GM19035 (cell line): ENCODE measurements around the gene MLLT1.

Experiments used
- ATAC-seq: cut with Tn5 transposase; IDR thresholded peaks from one replicate; pipeline ENCODE4 v1.9.1; 2021; ENCODE audit not compliant: unreplicated experiment

MLLT1 gene

DNA sequence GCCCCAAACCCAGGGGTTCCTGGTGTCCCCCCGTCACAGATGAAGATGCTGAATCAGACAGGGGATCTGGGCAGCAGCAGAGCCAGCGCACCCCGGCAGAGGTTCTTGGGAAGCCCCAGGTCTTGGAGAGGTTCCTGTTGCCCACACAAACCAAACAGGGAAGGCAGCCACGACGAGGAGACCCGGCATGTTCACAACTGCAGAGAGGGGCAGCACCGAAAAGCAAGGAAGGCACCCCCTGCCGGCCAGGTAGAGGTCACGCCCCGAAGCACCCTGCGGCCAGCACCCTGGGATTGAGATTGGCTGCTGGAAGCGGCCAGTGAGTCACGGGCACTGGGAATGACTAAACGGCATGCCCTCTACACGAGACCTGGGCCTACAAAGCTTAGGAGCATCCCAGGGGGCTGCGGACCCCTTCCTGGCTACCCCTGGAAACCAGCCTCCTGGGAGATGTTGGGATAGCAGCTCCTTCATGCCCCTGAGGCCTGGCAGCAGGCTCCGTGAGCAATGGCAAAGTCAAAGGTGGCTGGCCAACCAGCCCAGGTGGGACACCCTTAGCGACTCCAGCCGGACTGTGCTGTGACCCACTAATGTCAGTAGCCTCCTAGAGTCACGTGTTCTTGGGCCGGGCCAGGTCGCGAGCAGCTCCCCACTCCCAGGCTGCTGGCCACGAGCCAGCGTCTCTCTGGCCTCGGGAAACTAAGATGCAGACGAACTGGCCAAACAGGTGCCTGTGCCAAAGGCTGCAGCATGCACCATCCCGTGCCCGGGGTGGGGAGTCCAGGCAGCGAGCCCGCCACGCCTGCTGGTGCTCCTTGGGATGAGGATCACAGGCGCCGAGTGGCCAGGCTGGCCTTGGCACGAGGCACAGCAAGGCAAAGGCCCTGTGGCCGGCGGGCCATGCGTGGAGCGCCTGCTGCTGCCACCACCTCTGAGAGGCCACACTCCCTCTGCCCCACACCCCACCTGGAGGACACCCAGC is 43.2 kb downstream of the MLLT1 start:
- no peak for ATAC-seq

DNA sequence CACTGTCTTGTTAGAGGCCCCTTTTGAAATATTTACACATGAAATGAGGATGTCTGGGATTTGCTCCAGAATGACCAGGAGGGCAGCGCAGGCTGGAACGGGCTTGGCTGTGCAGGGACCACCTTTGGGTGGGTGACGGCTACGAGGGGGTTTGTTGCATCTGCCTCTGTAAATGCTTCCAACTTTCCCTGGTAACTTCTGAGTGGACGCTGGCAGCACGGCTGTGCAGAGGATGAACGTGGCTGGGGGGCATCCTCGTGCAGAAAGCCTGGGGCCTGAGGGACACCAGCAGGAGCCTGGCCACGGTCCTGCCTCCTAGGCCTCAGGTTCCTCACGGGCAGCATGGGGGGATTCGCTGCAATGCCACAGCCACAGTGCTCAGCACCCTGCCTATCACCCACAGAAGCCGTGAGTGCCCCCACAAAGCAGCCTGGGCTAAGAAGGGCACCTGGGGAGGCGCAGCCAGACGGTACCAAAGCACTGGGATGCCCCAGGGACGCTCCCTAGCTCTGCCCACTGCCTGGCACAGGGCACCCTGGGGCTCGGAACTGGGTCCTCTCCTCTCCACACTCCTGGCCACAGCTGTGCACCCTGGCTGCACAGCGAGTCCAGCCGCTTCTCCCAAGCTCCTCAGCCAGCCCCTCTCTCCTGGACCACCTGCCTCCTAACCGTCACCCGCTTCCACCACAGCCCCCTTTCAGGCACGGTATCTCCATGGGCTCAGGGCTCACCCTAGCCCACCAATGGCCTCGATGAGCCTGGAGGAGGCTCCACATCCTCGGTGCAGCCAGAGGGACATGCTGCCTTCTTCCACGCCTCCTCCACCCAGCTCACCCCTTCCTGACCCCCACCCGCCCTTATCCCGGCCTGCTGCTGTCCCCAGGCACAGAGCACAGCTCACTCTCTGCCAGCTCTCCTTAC is 44.5 kb downstream of the MLLT1 start:
- ATAC-seq, result no peak

- no peak for ATAC-seq
These were observed 45.2 kb downstream of the MLLT1 start for GRCh38 chr19:6234527-6234926.

DNA sequence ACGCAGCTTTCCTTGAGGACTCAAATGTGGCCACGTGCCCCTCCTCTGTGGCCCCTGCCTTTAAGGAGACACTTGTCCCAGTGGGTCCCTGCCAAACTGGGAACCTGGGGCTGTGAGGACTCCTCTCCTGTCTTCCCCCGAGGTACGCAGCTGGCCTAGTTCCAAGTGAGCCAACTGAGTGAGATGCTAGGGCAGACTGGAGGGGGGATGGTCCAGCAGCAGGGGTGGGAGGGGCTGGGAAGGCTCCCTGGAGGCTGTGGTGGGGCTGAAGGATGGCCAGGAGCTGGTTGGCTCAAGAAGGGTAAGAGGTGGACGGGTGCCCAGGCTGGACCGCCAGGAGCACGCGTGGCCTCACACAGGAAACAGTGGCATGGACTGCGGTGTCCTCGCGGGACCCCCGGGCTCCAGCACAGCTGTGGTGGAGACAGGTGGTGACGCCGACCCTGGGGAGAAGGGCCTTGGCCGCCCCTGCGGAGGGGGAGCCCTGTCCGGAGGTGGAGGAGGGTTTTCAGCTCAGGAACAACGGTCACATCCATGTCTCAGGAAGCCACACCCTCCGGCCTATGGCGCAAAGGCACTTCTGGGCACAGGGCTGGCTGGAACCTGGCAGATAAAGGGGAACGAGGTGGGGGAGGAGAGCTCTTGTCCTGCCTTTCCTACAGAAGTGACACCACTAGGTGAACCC is 45.8 kb downstream of the MLLT1 start:
- ATAC-seq, result no peak

GRCh38 chr19:6233056-6233826 is 46.5 kb downstream of the MLLT1 start:
- ATAC-seq, result no peak

DNA sequence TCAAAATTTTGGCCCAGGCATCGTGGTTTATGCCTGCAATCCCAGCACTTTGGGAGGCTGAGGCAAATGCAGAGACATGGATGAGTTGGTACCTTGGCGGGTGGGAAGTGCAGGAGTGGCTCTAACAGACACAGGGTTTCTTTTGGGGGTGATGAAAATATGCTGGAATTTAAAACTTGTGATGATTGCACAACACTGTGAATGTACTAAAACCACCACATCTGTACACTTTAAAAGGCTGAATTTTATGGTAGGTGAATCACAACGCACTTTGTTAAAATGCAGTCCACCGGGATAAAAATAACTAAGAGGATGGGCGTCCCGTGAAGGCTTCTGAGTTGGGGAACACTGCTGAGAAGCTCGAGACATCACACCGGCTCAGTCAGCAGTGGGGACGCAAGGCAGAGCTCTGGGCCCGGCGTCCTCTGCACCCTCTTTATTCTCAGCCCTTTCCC is 47.1 kb downstream of the MLLT1 start:
- ATAC-seq, result no peak

DNA sequence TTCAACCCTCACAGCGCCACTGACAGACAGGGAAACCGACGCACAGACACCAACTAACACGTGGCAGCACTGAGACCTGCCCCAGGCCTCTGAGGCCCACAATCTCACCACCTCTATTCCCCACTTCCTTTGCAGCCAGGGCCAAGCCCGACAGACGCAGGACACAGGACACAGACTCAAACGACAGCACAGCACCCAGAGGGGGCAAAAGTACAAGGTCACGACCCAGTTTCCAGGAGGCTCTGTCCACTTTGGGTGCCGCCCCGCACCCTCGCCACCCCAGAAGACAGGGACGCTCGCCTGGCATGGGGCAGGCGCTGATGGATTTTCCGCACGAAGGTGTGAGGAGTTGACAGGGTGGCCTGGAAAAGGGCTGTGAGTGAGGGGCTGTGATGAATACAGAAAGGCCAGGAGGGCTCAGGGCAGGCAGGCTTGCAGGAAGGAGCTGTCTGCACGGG is 48.8 kb downstream of the MLLT1 start:
- no peak for ATAC-seq

- ATAC-seq, result no peak
These were observed 49.6 kb downstream of the MLLT1 start for GRCh38 chr19:6229951-6230712.

DNA sequence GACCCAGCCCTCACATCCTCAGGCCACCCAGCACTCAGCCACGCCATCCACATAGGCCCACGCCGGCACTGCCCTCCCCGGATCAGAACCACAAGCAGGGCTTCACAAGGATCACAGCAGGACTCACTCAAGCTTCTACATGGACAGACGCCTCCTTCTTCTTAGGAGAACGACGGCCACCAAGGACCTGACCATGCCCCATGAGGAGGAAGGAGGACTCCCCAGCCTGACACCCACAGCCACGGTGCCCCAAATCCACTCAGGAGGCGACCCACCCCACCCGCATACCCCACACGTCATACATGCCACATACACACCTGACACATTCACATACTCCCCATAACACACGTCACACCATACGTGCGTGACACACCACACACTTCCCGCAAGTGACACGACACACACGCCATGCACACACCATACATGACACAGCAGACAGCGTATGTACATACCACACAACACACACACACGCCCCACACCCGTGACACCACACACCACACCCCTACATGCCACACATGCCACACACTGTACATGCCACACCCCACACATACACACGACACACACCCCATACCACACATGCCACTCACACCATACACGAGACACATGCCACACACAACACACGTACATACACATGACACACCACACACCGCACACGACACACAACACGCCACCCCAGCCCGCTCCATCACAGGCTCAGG is 50.4 kb downstream of the MLLT1 start:
- ATAC-seq, result no peak

DNA sequence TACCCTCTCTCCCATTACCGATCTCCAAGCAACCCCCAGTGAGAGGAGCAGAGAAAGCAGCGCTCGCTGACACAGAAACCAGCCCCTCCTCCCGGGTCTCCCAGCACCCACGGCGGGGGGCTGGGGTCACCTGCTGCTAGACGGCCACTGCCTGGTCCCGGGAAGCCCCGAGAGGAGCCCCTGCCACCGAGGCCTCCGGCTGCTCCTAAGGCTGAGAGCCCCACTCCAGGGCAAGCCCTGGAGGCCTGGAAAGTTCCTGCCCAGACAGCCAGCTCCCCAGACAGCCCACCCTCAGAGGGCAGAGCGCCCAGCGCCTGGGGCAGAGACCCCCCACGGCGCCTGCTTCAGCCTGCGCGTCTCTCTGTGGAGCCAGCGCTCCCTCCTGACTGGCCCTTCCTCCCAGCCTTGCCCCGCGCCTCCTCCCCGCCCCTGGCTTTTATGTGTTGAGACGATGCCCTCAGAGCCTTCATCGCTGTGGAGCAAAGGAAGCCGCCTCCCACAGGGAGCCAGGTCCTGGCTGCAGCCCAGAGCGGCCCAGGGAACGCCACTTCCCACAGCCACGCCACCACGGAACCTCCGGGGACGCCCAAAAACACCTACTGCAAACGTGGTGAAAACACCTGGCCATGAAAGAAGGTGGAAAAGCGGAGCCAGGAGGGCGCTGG is 51.1 kb downstream of the MLLT1 start:
- no peak for ATAC-seq

- ATAC-seq, result no peak
These were observed 51.8 kb downstream of the MLLT1 start for GRCh38 chr19:6227936-6228325.

DNA sequence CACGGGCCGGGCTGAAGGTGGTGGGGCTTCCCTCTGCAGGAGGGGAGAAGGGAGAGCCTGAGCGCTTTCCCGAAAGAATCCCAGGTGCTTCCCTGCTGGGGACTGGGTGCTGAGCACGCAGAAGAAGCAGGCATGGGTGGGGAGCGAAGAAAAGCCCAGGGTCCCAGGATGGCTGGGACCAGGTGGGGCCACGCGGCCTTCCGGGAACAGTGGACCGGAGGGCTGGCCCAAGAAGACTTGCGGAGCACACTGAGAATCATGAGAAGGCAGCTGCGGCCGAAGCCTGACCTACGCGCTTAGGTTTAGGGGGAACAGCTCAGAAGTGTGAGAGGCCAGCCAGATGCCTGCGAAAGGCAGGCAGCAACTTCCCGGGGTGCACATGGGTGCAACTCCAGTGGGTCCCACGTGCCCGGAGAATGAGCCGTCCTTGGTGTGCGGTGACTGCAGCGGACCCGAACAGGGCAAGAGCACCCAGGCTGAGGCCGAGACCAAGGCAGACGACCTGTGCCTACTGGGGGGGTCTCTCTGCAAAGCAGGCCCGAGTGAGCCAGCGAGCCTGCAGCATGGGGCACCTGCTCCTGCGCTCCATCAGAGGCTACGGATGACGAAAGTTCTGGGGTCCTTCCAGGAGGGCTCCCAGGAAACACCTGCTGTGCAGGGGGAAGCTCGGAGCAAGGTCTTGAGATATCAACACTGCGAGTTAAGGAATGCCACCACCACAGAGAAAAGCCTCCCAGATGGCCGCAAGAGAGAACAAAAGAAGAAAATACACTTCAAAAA is 52.4 kb downstream of the MLLT1 start:
- ATAC-seq, result no peak

DNA sequence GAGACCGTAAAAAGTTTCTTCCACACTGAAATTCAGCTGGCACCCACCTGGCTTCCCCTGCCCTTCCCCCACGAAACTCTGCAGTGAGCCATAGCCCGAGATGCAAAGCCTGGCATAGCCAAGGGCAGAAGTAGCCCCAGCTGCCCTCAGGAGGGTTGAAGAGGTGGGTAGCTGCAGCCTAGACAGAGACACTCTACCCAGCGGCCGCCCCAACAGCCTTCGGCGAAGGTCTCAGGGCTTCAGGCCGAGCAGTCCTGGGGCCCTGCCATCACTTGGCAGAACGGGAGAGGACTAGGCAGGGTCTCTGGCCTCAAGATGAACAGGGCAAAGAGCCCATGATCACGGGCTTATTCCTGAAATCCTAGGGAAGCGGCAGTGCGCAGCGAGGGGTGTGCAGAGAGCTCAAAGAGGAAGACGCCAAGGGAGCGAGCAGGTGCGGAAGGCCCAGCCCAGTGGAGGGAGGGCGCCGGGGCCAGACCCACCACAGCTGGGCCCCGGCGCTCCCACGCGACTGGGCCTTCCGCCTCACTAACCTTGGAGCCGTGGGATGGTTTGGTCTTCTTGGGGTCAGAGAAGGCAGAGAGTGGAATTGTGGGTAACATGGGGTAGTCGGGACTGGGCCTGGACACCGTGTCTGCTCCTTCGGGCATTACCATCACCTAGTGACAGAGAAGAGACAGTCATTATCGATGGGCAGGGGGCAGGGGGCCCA is 53.2 kb downstream of the MLLT1 start:
- ATAC-seq, result no peak

- ATAC-seq, result no peak
These were observed 53.8 kb downstream of the MLLT1 start for GRCh38 chr19:6226012-6226411.

- no peak for ATAC-seq
These were observed 54.4 kb downstream of the MLLT1 start for GRCh38 chr19:6225232-6225865.

DNA sequence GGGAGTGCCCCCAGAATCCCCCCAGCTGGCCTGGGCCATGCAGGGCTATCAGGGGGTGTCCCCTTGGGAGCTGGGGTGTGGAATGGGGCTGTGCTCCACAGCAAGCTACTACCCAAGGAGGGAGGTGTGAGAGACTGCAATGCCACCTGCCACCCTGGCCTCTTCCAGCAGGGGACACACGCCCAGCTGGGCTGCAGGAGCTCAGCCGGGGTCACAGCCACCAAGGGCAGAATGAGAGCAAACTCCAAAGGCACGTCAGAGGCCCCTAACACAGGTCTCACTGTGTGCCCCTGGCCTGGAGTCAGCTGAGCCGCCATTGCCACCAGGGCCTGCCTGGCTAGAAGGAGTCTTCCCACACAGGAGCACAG is 55.5 kb downstream of the MLLT1 start:
- ATAC-seq, result no peak
